ENCODE measurements around the gene IMMP1L. TPM values are rescaled to one million over a fixed set of nuclear protein-coding genes. Genes with fewer than 3 reads are reported as not detected.

Gene IMMP1L
- total RNA-seq, 1 experiment from 2014 or later: 23.5 TPM

GRCh38 chr11:31442086-31442485 lies 67.3 kb downstream of the IMMP1L start:
- DNase-seq: no peak
- Histone ChIP-seq H3K27me3 (ENCODE audit: control insufficient read depth, insufficient read depth, low read length) (no peaks in the 10 kb centered on the region), H3K36me3 (replicated peaks; ENCODE audit: control insufficient read depth, insufficient read depth, low read length) (no peaks in the 10 kb centered on the region), H3K4me3 (ENCODE audit: insufficient read depth, low read depth, low read length) (no peak overlapping the region)

- Histone ChIP-seq H3K36me3 (replicated peaks; ENCODE audit: control insufficient read depth, insufficient read depth, low read length) (no peaks in the 10 kb centered on the region), H3K27me3 (ENCODE audit: control insufficient read depth, insufficient read depth, low read length) (no peaks in the 10 kb centered on the region), H3K4me3 (ENCODE audit: insufficient read depth, low read depth, low read length) (no peak overlapping the region)
- no peak for DNase-seq
Measured at GRCh38 chr11:31441296-31441695, 68.1 kb downstream of the IMMP1L start.

- H3K36me3 ChIP-seq (replicated peaks; ENCODE audit: control insufficient read depth, insufficient read depth, low read length): no peaks in the 10 kb centered on the region
- no peak overlapping the region for H3K4me3 ChIP-seq (ENCODE audit: insufficient read depth, low read depth, low read length)
- H3K27me3 ChIP-seq (ENCODE audit: control insufficient read depth, insufficient read depth, low read length): no peaks in the 10 kb centered on the region
- DNase-seq: no peak
Measured at GRCh38 chr11:31437742-31438435, 71.5 kb downstream of the IMMP1L start.

GRCh38 chr11:31433851-31434250 lies 75.6 kb downstream of the IMMP1L start:
- Histone ChIP-seq H3K36me3 (replicated peaks; ENCODE audit: control insufficient read depth, insufficient read depth, low read length) (no peaks in the 10 kb centered on the region), H3K4me3 (ENCODE audit: insufficient read depth, low read depth, low read length) (no peak overlapping the region), H3K27me3 (ENCODE audit: control insufficient read depth, insufficient read depth, low read length) (no peaks in the 10 kb centered on the region)
- no peak for DNase-seq

DNA sequence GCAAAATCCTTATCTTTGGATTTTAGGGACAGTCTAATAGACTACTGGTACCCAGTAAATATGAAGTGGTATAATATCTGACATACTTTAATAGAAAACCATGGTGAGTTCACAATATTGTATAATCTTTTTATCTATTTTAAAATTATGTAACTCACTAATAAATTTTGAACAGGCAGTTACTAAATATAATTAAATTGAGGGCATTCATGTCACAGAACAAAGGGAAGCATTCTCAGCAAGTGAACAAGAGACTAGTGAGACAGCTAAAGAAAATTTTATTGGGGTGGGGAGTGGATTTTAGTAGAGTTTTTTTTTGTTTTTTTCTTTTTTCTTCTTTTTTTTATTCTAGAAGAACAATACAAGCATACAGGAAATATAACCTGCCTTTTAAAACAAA lies 84.8 kb downstream of the IMMP1L start:
- no peak for DNase-seq
- Histone ChIP-seq H3K4me3 (ENCODE audit: insufficient read depth, low read depth, low read length) (no peak overlapping the region), H3K27me3 (ENCODE audit: control insufficient read depth, insufficient read depth, low read length) (no peaks in the 10 kb centered on the region), H3K36me3 (replicated peaks; ENCODE audit: control insufficient read depth, insufficient read depth, low read length) (no peaks in the 10 kb centered on the region)

DNA sequence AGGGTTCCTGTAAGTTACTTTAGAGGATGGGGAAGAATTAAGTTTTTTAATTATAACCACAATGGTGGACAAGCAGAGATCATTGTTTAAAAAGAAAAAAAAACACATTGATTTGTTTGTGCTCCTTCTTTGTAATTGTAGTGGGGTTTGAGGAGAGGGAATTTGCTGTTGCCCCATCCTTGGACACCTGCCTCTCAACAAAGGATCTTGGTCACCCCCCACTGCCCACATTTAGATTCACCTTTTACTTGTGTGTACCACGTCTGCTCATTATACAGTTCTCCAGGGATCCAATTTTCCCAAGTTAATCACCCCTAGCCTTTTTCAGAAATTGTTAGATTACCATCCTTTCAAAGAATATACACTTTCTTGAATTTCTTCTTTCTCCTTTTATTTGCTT lies 86.7 kb downstream of the IMMP1L start:
- no peaks in the 10 kb centered on the region for H3K36me3 ChIP-seq (replicated peaks; ENCODE audit: control insufficient read depth, insufficient read depth, low read length)
- H3K4me3 ChIP-seq (ENCODE audit: insufficient read depth, low read depth, low read length): no peak overlapping the region
- no peaks in the 10 kb centered on the region for H3K27me3 ChIP-seq (ENCODE audit: control insufficient read depth, insufficient read depth, low read length)
- no peak for DNase-seq

DNA sequence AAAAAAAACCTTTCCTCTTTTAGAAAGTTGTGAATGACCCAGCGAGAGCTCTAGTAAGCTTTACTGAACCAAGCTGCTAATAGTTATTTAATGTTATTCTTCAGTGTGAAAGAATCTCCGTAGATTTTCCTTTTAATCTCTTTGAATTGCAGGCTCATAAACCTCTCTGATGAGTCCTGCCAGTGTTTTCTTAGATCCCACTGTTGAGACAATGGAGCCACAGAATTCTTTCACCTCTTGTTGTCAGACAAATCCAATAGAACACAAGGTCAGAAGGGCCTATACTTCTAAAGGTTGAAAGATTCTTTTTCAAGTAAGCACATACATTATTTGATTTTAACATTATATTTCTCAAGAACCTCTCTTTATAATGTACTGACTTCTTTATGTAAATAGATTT lies 87.6 kb downstream of the IMMP1L start:
- no peak for DNase-seq
- no peak overlapping the region for H3K4me3 ChIP-seq (ENCODE audit: insufficient read depth, low read depth, low read length)
- no peaks in the 10 kb centered on the region for H3K27me3 ChIP-seq (ENCODE audit: control insufficient read depth, insufficient read depth, low read length)
- H3K36me3 ChIP-seq (replicated peaks; ENCODE audit: control insufficient read depth, insufficient read depth, low read length): no peaks in the 10 kb centered on the region

DNA sequence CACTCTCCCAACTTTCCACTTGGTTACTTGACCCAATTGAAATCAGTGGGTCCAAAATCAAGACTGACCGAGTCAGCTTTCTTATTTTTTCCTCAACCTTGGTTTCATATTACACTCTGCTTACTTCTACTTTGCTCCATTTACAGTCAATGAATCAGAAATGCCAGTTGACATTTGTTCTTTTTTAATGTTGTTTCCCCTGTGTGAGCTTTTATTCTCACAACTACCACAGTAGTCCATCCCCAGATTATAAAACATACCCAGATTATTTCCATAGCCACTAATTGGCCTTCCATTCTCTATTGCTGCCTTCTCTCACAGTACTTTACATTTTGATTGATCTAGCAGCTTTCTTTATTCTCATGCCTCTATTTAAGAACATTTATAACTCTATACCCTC lies 89.8 kb downstream of the IMMP1L start:
- no peak overlapping the region for H3K4me3 ChIP-seq (ENCODE audit: insufficient read depth, low read depth, low read length)
- no peaks in the 10 kb centered on the region for H3K27me3 ChIP-seq (ENCODE audit: control insufficient read depth, insufficient read depth, low read length)
- no peaks in the 10 kb centered on the region for H3K36me3 ChIP-seq (replicated peaks; ENCODE audit: control insufficient read depth, insufficient read depth, low read length)
- no peak for DNase-seq

GRCh38 chr11:31419138-31419537 lies 90.3 kb downstream of the IMMP1L start:
- no peak overlapping the region for H3K4me3 ChIP-seq (ENCODE audit: insufficient read depth, low read depth, low read length)
- no peaks in the 10 kb centered on the region for H3K27me3 ChIP-seq (ENCODE audit: control insufficient read depth, insufficient read depth, low read length)
- no peaks in the 10 kb centered on the region for H3K36me3 ChIP-seq (replicated peaks; ENCODE audit: control insufficient read depth, insufficient read depth, low read length)
- no peak for DNase-seq

GRCh38 chr11:31417816-31418215 lies 91.6 kb downstream of the IMMP1L start:
- no peak for DNase-seq
- Histone ChIP-seq H3K36me3 (replicated peaks; ENCODE audit: control insufficient read depth, insufficient read depth, low read length) (no peaks in the 10 kb centered on the region), H3K27me3 (ENCODE audit: control insufficient read depth, insufficient read depth, low read length) (no peaks in the 10 kb centered on the region), H3K4me3 (ENCODE audit: insufficient read depth, low read depth, low read length) (no peak overlapping the region)

DNA sequence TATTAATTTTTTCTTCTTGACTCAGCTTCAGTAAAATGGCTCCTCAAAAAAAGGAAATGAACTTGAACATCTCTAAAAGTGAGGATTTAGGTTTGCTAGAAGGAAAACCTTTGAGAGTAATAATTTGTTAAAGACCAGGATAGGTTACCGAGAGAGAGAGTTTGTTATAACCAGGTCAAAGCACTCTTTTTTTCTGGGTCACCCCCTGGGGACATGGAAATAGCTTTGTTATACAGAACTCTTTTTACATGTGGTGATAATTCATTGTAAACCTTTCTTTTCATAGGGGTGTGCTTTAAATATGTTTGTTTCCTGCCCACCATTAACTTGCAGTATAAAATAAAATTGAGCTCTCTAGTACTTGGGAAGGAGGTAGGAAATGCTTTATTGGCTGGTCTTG lies 92.1 kb downstream of the IMMP1L start:
- no peak overlapping the region for H3K4me3 ChIP-seq (ENCODE audit: insufficient read depth, low read depth, low read length)
- DNase-seq: no peak
- H3K27me3 ChIP-seq (ENCODE audit: control insufficient read depth, insufficient read depth, low read length): no peaks in the 10 kb centered on the region
- no peaks in the 10 kb centered on the region for H3K36me3 ChIP-seq (replicated peaks; ENCODE audit: control insufficient read depth, insufficient read depth, low read length)

- H3K27me3 ChIP-seq (ENCODE audit: control insufficient read depth, insufficient read depth, low read length): no peaks in the 10 kb centered on the region
- H3K4me3 ChIP-seq (ENCODE audit: insufficient read depth, low read depth, low read length): no peak overlapping the region
- no peaks in the 10 kb centered on the region for H3K36me3 ChIP-seq (replicated peaks; ENCODE audit: control insufficient read depth, insufficient read depth, low read length)
- DNase-seq: no peak
Measured at GRCh38 chr11:31415435-31415834, 94.0 kb downstream of the IMMP1L start.

DNA sequence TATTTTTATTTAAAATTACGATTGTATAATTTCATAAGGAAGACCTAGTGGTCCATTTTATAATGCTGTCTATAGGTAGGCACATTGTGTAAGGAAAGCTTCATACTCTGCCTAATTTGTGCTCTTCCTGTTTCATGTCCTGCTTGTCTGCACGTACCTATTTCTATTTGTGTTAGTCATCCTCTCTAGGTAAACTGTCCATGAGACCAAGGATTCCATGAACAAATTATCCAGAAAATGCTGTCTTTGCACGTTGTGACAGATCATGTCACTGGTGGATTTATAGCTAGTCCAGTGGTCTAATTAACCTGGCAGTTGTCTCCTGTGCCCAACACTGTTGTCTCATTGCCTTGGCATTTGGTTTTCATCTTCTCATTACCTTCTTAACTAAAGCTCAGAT lies 95.1 kb downstream of the IMMP1L start:
- Histone ChIP-seq H3K27me3 (ENCODE audit: control insufficient read depth, insufficient read depth, low read length) (no peaks in the 10 kb centered on the region), H3K4me3 (ENCODE audit: insufficient read depth, low read depth, low read length) (no peak overlapping the region), H3K36me3 (replicated peaks; ENCODE audit: control insufficient read depth, insufficient read depth, low read length) (no peaks in the 10 kb centered on the region)
- no peak for DNase-seq

- no peak for DNase-seq
- Histone ChIP-seq H3K4me3 (ENCODE audit: insufficient read depth, low read depth, low read length) (no peak overlapping the region), H3K27me3 (ENCODE audit: control insufficient read depth, insufficient read depth, low read length) (no peaks in the 10 kb centered on the region), H3K36me3 (replicated peaks; ENCODE audit: control insufficient read depth, insufficient read depth, low read length) (no peaks in the 10 kb centered on the region)
Measured at GRCh38 chr11:31412946-31413345, 96.5 kb downstream of the IMMP1L start.

GRCh38 chr11:31408201-31408600 lies 101.2 kb downstream of the IMMP1L start:
- Histone ChIP-seq H3K27me3 (ENCODE audit: control insufficient read depth, insufficient read depth, low read length) (no peaks in the 10 kb centered on the region), H3K4me3 (ENCODE audit: insufficient read depth, low read depth, low read length) (no peak overlapping the region), H3K36me3 (replicated peaks; ENCODE audit: control insufficient read depth, insufficient read depth, low read length) (no peaks in the 10 kb centered on the region)
- no peak for DNase-seq

DNA sequence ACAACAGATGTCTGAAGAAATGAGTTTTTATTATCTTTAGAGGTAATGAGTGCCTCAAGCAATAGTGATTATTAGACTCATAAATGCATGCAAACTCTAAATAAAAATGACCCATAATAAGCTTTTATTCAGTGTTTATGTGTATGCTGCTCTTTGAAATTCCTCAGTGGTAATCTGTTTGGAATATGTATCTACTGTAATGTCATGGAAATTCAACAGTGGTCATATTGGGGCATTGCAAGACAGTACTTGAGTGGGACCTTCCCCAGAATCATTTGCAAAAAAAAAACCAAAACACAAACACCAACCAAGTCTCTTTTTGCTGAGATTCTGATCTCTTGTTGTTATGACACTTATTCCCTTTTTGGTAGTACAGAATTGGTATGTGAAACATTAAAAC lies 104.8 kb downstream of the IMMP1L start:
- Histone ChIP-seq H3K27me3 (ENCODE audit: control insufficient read depth, insufficient read depth, low read length) (no peaks in the 10 kb centered on the region), H3K36me3 (replicated peaks; ENCODE audit: control insufficient read depth, insufficient read depth, low read length) (no peaks in the 10 kb centered on the region), H3K4me3 (ENCODE audit: insufficient read depth, low read depth, low read length) (no peak overlapping the region)
- DNase-seq: no peak
